ENCODE results near the gene CNTRL. TPM values are rescaled to one million over a fixed set of nuclear protein-coding genes. Genes with fewer than 3 reads are reported as not detected.
A peak's percentile ranks its signal among the peaks of the same experiment; 100 is the strongest.

The CNTRL gene
- polyA plus RNA-seq, 1 donor from 2014 or later = 16.0 TPM

- Histone ChIP-seq H2AFZ (ENCODE audit: low read depth, low read length) (no peak overlapping the region), H4K20me1 (ENCODE audit: insufficient read depth) (no peaks in the 10 kb centered on the region), H3K9me2 (ENCODE audit: insufficient read depth, low read length) (no peaks in the 10 kb centered on the region), H3K27me3 (ENCODE audit: insufficient read depth, low read depth, low read length) (no peaks in the 10 kb centered on the region), H3F3A (ENCODE audit: insufficient read depth, low read length, poor library complexity, severe bottlenecking) (no peaks in the 10 kb centered on the region), H3K4me2 (ENCODE audit: low read length) (no peak overlapping the region), H3K4me3 (ENCODE audit: low read length) (no peak overlapping the region), H3K27ac (ENCODE audit: low read length) (no peak overlapping the region), H3K36me3 (ENCODE audit: insufficient read depth, low read length) (peaks cover 22% of the 10 kb centered on the region), H3K79me2 (replicated peaks; ENCODE audit: insufficient read depth, low read length) (no peaks in the 10 kb centered on the region), H3K9me3 (ENCODE audit: low read length) (no peaks in the 10 kb centered on the region), H3K9ac (ENCODE audit: low read length) (no peak overlapping the region)
- TF ChIP-seq RAD21 (conservative IDR thresholded peaks at IDR 0.05) (no peak), CTCF (IDR thresholded peaks at IDR 0.05; ENCODE audit: poor library complexity, severe bottlenecking) (peak; percentile 21), MXI1 (conservative IDR thresholded peaks at IDR 0.05; ENCODE audit: poor library complexity, severe bottlenecking) (no peak)
These were observed 94.4 kb downstream of the CNTRL start for GRCh38 chr9:121169094-121169601.

- H2AFZ ChIP-seq (ENCODE audit: low read depth, low read length) = no peak overlapping the region
- H3K79me2 ChIP-seq (replicated peaks; ENCODE audit: insufficient read depth, low read length) = no peaks in the 10 kb centered on the region
- H3K27ac ChIP-seq (ENCODE audit: low read length) = no peak overlapping the region
- no peaks in the 10 kb centered on the region for H4K20me1 ChIP-seq (ENCODE audit: insufficient read depth)
- H3K4me3 ChIP-seq (ENCODE audit: low read length) = no peak overlapping the region
- H3K4me2 ChIP-seq (ENCODE audit: low read length) = no peak overlapping the region
- H3K9me2 ChIP-seq (ENCODE audit: insufficient read depth, low read length) = no peaks in the 10 kb centered on the region
- TF ChIP-seq RAD21 (conservative IDR thresholded peaks at IDR 0.05) = no peak
- no peak for TF ChIP-seq EP300 (conservative IDR thresholded peaks at IDR 0.05; ENCODE audit: poor library complexity, severe bottlenecking)
- no peak for TF ChIP-seq EZH2 (IDR thresholded peaks at IDR 0.05; ENCODE audit: borderline replicate concordance, insufficient read depth, low read length, poor library complexity, severe bottlenecking)
- no peak for TF ChIP-seq SMC3 (conservative IDR thresholded peaks at IDR 0.05; ENCODE audit: poor library complexity)
- TF ChIP-seq REST (IDR thresholded peaks at IDR 0.05; ENCODE audit: borderline replicate concordance) = no peak
- no peak for TF ChIP-seq MXI1 (conservative IDR thresholded peaks at IDR 0.05; ENCODE audit: poor library complexity, severe bottlenecking)
- no peak for TF ChIP-seq CTCF (IDR thresholded peaks at IDR 0.05; ENCODE audit: poor library complexity, severe bottlenecking)
- no peak for TF ChIP-seq TAF1 (IDR thresholded peaks at IDR 0.05; ENCODE audit: low read depth)
- TF ChIP-seq POLR2AphosphoS5 (IDR thresholded peaks at IDR 0.05) = no peak
- peaks cover 21% of the 10 kb centered on the region for H3K36me3 ChIP-seq (ENCODE audit: insufficient read depth, low read length)
- no peaks in the 10 kb centered on the region for H3K27me3 ChIP-seq (ENCODE audit: insufficient read depth, low read depth, low read length)
- no peaks in the 10 kb centered on the region for H3F3A ChIP-seq (ENCODE audit: insufficient read depth, low read length, poor library complexity, severe bottlenecking)
- H3K9me3 ChIP-seq (ENCODE audit: low read length) = no peaks in the 10 kb centered on the region
- H3K9ac ChIP-seq (ENCODE audit: low read length) = no peak overlapping the region
These were observed 96.5 kb downstream of the CNTRL start for GRCh38 chr9:121171236-121171635.

All from neural cell (in vitro differentiated cells).